ENCODE results near the gene SLC1A2. TPM values are rescaled to one million over a fixed set of nuclear protein-coding genes. Genes with fewer than 3 reads are reported as not detected.

The SLC1A2 gene
- total RNA-seq, 1 experiment from 2014 or later: 0.50 TPM

DNA sequence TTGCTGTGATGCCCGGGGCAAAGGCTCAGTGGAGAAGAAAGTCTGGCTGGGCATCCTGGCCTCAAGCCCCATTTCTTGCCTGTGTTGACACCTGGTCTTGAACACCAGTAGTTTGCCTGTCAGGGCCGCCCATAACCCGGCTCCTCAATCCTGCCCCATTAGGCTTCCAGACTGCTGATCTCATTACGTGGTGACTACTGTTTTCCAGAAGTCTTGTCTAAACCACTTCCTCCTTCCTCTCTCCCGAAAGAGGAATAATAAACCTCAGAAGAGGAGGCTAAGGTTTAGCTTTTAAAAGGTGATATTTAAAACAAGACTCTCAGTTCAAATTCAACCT is 182.7 kb downstream of the SLC1A2 start:
- H3K36me3 Mint-ChIP-seq (ENCODE audit: insufficient read depth in 1 of 3, low read depth in 3 of 3): 0 out of 7 replicates have a peak, but pooled peaks cover 0 to 4% (median 0%) of the 10 kb centered on the region in 3 experiments
- H2BK15ac ChIP-seq (ENCODE audit: low read depth, low read length): no peak overlapping the region
- H4K20me1 ChIP-seq (ENCODE audit: control insufficient read depth, insufficient read depth, insufficient read length): no peaks in the 10 kb centered on the region
- no peak overlapping the region for H3K27ac ChIP-seq (ENCODE audit: insufficient read length, low read depth, low read length)
- H3K4me3 Mint-ChIP-seq: no peak overlapping the region
- no peak overlapping the region for H2BK20ac ChIP-seq (ENCODE audit: low read depth, low read length, poor library complexity, severe bottlenecking)
- H3K27me3 ChIP-seq (ENCODE audit: insufficient read depth, low read length): no peaks in the 10 kb centered on the region
- no peak overlapping the region for H3K4ac ChIP-seq (ENCODE audit: low read depth, low read length)
- H2BK12ac ChIP-seq (ENCODE audit: insufficient read length, low read depth, low read length): no peak overlapping the region
- peaks cover 1% of the 10 kb centered on the region; the same call in 1 of the 2 replicates for H3K4me1 ChIP-seq (ENCODE audit: insufficient read depth, low read length)
- H3K4me1 Mint-ChIP-seq: peaks cover 14 to 17% of the 10 kb centered on the region in 2 experiments
- H3K18ac ChIP-seq (ENCODE audit: insufficient read length, low read depth, low read length): no peak overlapping the region
- no peaks in the 10 kb centered on the region; the same call in 1 of the 2 replicates for H3K27me3 Mint-ChIP-seq (ENCODE audit: low read depth)
- H4K5ac ChIP-seq (ENCODE audit: insufficient read length, low read depth, low read length): no peak overlapping the region
- H3K9ac ChIP-seq (ENCODE audit: extremely low read depth, insufficient read length, low read length): no peak overlapping the region
- no peaks in the 10 kb centered on the region for H3K79me1 ChIP-seq (ENCODE audit: insufficient read depth, low read depth, low read length, poor library complexity, severe bottlenecking)
- H3K14ac ChIP-seq (ENCODE audit: insufficient read depth, low read length): no peak overlapping the region
- H4K91ac ChIP-seq (ENCODE audit: insufficient read length, low read depth, low read length): no peak overlapping the region
- H3K27ac Mint-ChIP-seq: no peak overlapping the region
- H3K9me3 Mint-ChIP-seq: no peaks in the 10 kb centered on the region; a peak in 1 of 5 replicates
- no peak overlapping the region for H3K4me2 ChIP-seq (ENCODE audit: insufficient read depth, insufficient read length, low read length)
- no peak for DNase-seq
- H3T11ph ChIP-seq (ENCODE audit: low read length): no peak overlapping the region
- no peaks in the 10 kb centered on the region for H3K9me3 ChIP-seq (ENCODE audit: control insufficient read depth, low read depth, low read length)
- H2BK5ac ChIP-seq (ENCODE audit: insufficient read length, low read length): no peak overlapping the region
- no peak overlapping the region for H2AFZ ChIP-seq (ENCODE audit: low read length)
- no peak overlapping the region for H2BK120ac ChIP-seq (ENCODE audit: low read depth, low read length, poor library complexity, severe bottlenecking)
- H2AK5ac ChIP-seq (ENCODE audit: insufficient read length, low read length): no peak overlapping the region
- H4K8ac ChIP-seq (replicated peaks; ENCODE audit: insufficient read length, low read depth, low read length): no peak overlapping the region
- no peak for TF ChIP-seq CTCF (conservative IDR thresholded peaks at IDR 0.05)
- no peak overlapping the region for H3K23ac ChIP-seq (ENCODE audit: insufficient read length, low read depth, low read length)
- WGBS (ENCODE audit: extremely low coverage, insufficient read length, low lambda C conversion rate): no CpG with 5 or more reads among the region's 5 CpGs
- no peaks in the 10 kb centered on the region for H3K79me2 ChIP-seq (ENCODE audit: insufficient read depth, low read length)
- H3K56ac ChIP-seq (ENCODE audit: insufficient read length, low read depth, low read length): no peak overlapping the region
- H3K23me2 ChIP-seq (ENCODE audit: insufficient read length, low read depth, low read length, poor library complexity, severe bottlenecking): no peaks in the 10 kb centered on the region

Measured in H9 (cell line).